ENCODE measurements around the gene AOC2. TPM values are rescaled to one million over a fixed set of nuclear protein-coding genes. Genes with fewer than 3 reads are reported as not detected.

The AOC2 gene
- total and polyA plus RNA-seq, 2 of the 13 experiments (the other 11 are each of a cell fraction or from before 2014, with no cell fraction given): 1.2 to 3.3 TPM

- no peak for TF ChIP-seq KDM5A (IDR thresholded peaks at IDR 0.05; ENCODE audit: borderline replicate concordance, low read length)
- no peak for TF ChIP-seq ZNF264 (CRISPR knock-in tag; IDR thresholded peaks at IDR 0.05)
- TF ChIP-seq ATF7-NPFF (CRISPR knock-in tag; IDR thresholded peaks at IDR 0.05; ENCODE audit: low read depth): no peak
- no peak for TF ChIP-seq ZBTB33 (CRISPR knock-in tag; IDR thresholded peaks at IDR 0.05)
- no peak for TF ChIP-seq ZNF850 (CRISPR knock-in tag; conservative IDR thresholded peaks at IDR 0.05)
- TF ChIP-seq ZNF503 (CRISPR knock-in tag; IDR thresholded peaks at IDR 0.05): no peak
- no peak for TF ChIP-seq KMT2B (CRISPR knock-in tag; IDR thresholded peaks at IDR 0.05)
- TF ChIP-seq SRSF1 (optimal IDR thresholded peaks at IDR 0.05; ENCODE audit: low read depth, low read length): no peak
- no peak for TF ChIP-seq ZNF703 (CRISPR knock-in tag; IDR thresholded peaks at IDR 0.05; ENCODE audit: borderline replicate concordance)
- no peak for TF ChIP-seq MAFF (IDR thresholded peaks at IDR 0.05; ENCODE audit: low read depth, low read length)
- TF ChIP-seq JUND (CRISPR knock-in tag; IDR thresholded peaks at IDR 0.05): no peak
- TF ChIP-seq TERF1 (CRISPR knock-in tag; IDR thresholded peaks at IDR 0.05): no peak
- 0 out of 2 replicates have a peak, but pooled peaks have one; percentile 48 for TF ChIP-seq ARNTL (CRISPR knock-in tag; IDR thresholded peaks at IDR 0.05)
- no peak for TF ChIP-seq SMARCC2 (IDR thresholded peaks at IDR 0.05)
- TF ChIP-seq SPEN (CRISPR knock-in tag; IDR thresholded peaks at IDR 0.05; ENCODE audit: low read depth): peak; percentile 88; the same call in 1 of the 2 replicates
- TF ChIP-seq ZSCAN30 (CRISPR knock-in tag; IDR thresholded peaks at IDR 0.05): no peak
- no peak for TF ChIP-seq NFRKB (IDR thresholded peaks at IDR 0.05)
- TF ChIP-seq UBTF (CRISPR knock-in tag; IDR thresholded peaks at IDR 0.05): no peak
- TF ChIP-seq ZMAT3 (CRISPR knock-in tag; conservative IDR thresholded peaks at IDR 0.05): no peak
- no peak for TF ChIP-seq ZMAT5 (CRISPR knock-in tag; IDR thresholded peaks at IDR 0.05; ENCODE audit: borderline replicate concordance, low read depth)
- no peak for TF ChIP-seq RNF219 (CRISPR knock-in tag; IDR thresholded peaks at IDR 0.05)
- TF ChIP-seq ZNF430 (CRISPR knock-in tag; IDR thresholded peaks at IDR 0.05): no peak
Measured at GRCh38 chr17:42865638-42866094, 21.3 kb downstream of the AOC2 start (continued).

Data from HepG2 (cell line).